Anterior cingulate cortex (tissue), 58 donors: Measurements from ENCODE around the gene PTDSS2.
"Not testable (repeated sequence)": the region's sequence is repeated elsewhere in the genome, so short reads cannot be mapped to it uniquely, and the experiment has no call there.

Experiments
- DNase-seq, 58 donors: peaks; one replicate each; lab custom pipeline; 2025; lab: John Stamatoyannopoulos, UW

Gene PTDSS2

GRCh38 chr11:429931-430456, 20.1 kb upstream of the PTDSS2 start:
- no peak for DNase-seq

GRCh38 chr11:431921-432320, 18.2 kb upstream of the PTDSS2 start:
- no peak for DNase-seq

- DNase-seq = no peak
Measured at GRCh38 chr11:432501-433100, 17.5 kb upstream of the PTDSS2 start.

- no peak for DNase-seq
Measured at GRCh38 chr11:433111-433510, 17.0 kb upstream of the PTDSS2 start.

GRCh38 chr11:433641-434040, 16.4 kb upstream of the PTDSS2 start:
- DNase-seq = no peak

- DNase-seq = no peak
Measured at GRCh38 chr11:434496-434895, 15.6 kb upstream of the PTDSS2 start.

GRCh38 chr11:434999-435740, 14.9 kb upstream of the PTDSS2 start:
- DNase-seq = not testable (repeated sequence)

- no peak for DNase-seq
Measured at GRCh38 chr11:437228-437870, 12.7 kb upstream of the PTDSS2 start.

GRCh38 chr11:438101-438844, 11.8 kb upstream of the PTDSS2 start:
- DNase-seq = no peak

GRCh38 chr11:439315-440064, 10.6 kb upstream of the PTDSS2 start:
- DNase-seq = no peak

GRCh38 chr11:440065-441042, 9.7 kb upstream of the PTDSS2 start:
- DNase-seq = no peak

- no peak for DNase-seq
Measured at GRCh38 chr11:441043-441417, 9.0 kb upstream of the PTDSS2 start.

GRCh38 chr11:441418-442274, 8.4 kb upstream of the PTDSS2 start, which contains the start of gene ANO9:
ANO9 (minus strand) TSS chr11:442011; CDS start chr11:441926, 85 bp downstream.
- no peak for DNase-seq

- DNase-seq = no peak
Measured at GRCh38 chr11:442611-443081, 7.4 kb upstream of the PTDSS2 start.

GRCh38 chr11:443542-444199, 6.4 kb upstream of the PTDSS2 start:
- no peak for DNase-seq

GRCh38 chr11:444396-445144, 5.5 kb upstream of the PTDSS2 start:
- DNase-seq = no peak
